ENCODE data around the gene OLFML2B.
"Not testable (repeated sequence)": the region's sequence is repeated elsewhere in the genome, so short reads cannot be mapped to it uniquely, and the experiment has no call there.

OLFML2B gene

DNA sequence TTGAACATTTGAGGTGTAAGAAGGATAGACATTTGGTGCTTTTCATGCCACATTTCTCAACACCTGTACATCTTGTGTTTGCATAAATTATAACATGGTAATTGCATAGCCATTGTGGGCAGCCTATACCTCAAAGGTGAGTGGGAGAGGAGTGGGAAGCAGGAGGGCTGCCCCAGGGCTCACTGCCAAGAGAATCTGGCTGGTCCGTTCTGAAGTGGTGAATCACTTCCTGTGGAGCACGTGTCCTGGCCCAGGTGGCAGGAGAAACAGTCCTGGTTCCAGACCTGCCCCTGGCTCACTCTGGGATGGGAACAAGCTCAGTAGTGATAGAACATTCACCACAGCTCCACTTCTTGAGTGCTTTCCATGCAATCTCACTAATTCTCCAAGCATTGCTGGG is 11.6 kb upstream of the OLFML2B start:
- peak; percentile 68 for DNase-seq (ENCODE audit: low spot score)

DNA sequence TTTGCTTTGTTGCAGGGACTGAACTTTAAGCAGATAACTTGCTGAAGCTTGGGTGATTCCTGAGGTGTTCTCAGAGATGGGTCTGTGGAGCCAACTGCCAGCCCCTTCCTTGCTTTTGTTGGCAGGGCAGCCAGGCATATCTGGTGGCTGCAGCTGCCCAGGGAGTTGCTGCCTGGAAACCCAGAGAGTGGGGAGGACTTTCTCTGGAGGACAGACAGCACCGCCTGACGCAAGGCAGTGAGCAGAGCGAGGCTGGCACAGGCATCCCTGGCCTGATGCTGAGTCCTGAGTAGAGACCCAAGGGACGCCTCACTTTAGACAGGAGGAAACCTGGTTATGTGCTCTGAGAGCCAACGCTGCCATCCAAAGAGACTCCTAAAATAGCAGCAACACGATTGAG is 9.8 kb upstream of the OLFML2B start:
- peak; percentile 21 for DNase-seq (ENCODE audit: low spot score)

DNA sequence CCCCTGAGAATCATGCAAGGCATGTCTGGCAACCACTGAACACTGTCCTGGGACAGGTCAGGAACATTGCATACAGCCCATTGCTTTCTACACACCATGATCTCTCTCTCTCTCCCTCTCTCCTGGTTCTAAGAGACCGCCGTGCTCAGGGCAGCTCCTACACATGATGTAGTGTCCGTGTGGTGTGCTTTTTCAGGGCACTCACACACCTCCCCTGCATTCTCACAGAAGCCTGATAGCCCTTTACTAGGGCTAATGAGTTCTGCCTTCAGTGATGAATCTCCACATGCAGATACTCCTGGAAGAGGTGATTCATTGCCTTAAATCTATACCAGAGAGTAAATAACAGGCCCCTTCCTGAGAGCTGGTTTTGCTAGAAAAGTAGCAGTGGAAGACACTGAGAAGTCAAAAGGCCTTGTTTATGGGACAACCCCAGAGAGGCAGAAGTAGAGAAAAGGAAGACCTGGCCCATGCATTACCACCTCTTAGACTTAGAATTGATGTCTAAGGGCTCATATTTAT is 7.2 kb upstream of the OLFML2B start:
- no peak for DNase-seq (ENCODE audit: low spot score)

DNA sequence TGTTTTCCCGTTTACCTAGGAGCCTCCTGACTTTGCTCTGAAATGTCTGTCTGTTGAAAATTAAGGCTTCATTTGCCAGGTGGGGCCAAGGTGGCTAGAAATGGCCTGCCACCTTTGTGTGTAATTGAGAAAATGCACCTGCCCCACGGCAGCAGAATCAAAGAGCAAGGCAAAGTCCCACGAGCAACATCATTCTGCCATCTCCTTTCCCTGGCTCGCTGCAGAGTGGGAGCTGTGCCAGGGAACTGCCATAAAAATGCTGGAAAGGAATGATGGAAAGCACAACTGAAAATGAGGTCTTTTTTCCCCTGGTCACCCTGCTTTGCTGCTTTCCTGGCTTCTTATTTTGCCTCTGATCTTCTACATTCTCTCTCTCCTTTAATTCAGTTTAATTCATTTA is 5.5 kb upstream of the OLFML2B start:
- no peak for DNase-seq (ENCODE audit: low spot score)

DNA sequence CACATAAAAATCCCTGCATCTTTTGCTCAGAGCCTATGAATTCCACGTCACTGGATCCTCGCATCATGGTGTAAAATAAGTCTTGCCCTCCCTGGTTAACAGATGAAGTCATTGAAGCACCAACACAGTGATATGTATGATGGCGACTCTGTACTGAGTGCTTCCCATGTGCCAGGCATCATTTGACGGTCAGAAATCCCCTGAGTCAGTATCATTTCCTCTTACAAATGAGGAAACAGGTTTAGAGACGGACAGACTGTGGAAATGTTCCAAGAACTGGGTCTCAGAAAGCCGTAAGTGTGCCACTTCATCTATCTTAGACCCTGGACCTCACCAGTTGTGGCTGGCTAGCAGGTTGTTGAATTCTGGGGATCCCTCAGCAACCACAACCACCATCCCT is 5.1 kb upstream of the OLFML2B start:
- DNase-seq (ENCODE audit: low spot score) = peak; percentile 41

DNA sequence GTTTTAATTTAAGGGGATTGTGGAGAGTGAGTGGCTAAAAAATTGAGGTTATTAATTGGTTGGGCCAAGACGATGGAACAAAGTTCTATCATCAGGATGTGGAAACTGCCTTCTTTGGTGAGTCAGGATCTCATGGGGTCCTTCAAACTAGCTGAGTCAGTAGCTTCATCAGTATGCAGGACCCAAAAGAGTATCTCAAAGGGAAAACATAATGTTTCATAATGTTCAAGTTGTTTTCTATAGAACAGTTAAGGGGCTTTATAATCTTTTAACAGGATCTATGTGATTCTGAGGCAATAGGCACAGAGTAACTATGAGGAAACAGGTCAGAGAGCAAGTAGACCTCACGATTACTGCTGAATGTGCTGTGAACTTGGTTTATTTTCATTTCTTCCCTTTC is 3.2 kb upstream of the OLFML2B start:
- DNase-seq (ENCODE audit: low spot score) = no peak

DNA sequence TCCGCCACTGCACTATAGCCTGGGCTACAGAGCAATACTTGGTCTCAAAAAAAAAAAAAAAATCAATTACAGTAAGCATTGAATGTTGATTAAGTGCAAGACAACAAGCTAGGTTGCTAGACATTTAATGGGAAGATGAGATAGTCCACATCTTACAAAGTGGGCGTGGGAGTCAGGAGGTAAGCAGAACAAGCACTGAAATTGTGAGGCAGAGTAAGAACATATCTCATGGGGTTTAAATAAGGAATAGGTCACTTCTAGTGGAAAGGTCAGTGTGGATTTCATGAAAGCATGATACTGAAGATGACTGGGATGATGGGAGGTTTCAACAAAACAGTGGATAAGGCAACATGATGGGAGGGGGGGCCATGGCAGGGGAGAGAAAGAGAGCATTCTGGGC is 1.9 kb upstream of the OLFML2B start:
- DNase-seq (ENCODE audit: low spot score) = no peak

DNA sequence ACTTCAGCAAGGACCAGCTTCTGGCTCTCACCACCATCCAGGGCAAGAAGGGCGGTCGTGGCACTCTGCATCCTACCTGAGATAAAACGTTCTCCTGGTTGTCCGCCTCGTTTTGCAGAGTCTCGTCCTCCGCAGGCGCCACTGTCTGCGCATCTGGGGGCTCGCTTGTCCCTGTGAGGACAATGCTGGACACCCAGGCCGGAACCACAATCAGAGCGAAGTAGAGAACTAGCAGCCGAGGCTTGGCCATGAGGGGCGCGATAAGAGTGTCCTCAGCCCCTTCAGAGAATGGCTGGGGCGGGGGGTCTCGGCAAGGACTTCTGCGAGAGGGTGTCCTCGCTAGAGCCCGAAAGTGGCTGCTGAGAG is 505 bp downstream of the OLFML2B start:
- no peak for DNase-seq (ENCODE audit: low spot score)

DNA sequence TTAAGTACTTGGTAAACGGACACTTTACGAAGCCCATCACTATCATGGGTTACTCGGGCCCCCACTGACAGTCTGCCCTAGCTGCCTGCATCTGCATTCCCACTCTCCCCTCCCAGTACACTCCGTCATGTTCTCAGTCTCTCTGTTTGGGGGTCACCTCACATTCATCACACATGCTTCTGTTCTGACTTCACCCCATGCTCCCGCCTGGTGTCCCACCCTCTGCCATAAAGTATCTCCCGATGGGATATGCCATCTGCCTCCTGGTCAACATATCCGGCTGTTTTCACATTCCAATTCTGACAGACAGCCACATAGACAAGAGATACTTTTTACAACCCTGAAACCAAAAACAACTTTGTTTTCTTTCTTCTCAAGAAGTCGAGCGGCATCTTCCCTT is 1.0 kb downstream of the OLFML2B start:
- no peak for DNase-seq (ENCODE audit: low spot score)

DNA sequence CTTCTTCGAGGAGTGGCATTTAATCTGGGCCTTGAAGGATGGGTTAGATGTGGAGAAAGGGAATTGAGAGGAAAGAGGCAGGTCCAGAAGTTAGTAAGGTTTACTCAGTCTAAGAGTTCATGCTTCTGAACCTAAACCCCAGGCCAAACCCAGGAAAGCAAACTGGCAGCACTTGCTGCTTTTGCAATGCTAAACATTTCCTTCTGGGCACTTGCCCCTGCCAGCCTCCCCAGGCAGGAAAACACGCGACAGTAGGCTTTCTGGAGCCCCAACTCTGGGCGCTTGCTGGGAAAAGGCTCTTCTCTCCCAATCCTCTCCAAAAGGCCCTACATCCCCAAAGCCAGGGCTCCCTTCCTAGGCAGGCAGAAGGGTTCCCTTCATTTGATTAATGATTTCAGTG is 2.5 kb downstream of the OLFML2B start:
- no peak for DNase-seq (ENCODE audit: low spot score)

DNA sequence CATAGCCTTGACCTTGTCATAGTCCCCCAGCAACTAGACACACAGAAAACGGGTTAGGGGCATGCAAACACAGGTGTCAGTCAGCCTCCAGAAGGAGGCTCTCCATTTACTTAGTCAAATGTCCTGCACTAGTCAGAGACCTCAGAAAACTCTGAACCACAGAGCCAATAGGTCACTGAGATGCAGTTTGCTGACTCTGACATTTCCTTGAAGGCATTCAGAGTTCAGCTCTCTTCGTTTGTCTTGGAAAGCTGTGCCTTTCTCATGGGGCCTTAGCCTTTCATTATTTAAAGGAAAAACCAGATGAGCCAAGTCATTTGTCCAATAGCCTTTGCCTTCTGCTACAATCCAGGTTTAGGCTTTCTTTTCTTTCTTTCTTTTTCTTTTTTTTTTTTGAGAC is 3.5 kb downstream of the OLFML2B start:
- peak; percentile 59 for DNase-seq (ENCODE audit: low spot score)

DNA sequence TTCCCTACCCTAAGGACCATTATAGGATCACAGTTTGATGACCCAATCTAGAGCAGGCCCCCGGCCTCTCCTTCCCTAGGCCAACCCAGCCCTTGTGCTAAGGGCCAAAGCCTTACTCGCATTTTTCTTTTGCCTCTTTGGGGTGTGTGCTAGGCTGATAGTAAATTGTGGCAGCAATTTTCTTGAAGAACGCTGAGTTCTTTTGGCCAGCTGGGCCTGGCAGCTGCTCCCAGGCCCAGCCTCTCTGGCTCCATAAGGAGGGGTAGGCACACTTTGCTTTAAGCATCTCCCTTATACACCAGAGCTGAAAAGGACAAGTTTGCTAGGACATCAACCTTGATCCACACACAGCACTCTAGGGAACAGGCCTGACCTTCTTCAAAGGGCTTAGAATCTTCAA is 4.2 kb downstream of the OLFML2B start:
- no peak for DNase-seq (ENCODE audit: low spot score)

DNA sequence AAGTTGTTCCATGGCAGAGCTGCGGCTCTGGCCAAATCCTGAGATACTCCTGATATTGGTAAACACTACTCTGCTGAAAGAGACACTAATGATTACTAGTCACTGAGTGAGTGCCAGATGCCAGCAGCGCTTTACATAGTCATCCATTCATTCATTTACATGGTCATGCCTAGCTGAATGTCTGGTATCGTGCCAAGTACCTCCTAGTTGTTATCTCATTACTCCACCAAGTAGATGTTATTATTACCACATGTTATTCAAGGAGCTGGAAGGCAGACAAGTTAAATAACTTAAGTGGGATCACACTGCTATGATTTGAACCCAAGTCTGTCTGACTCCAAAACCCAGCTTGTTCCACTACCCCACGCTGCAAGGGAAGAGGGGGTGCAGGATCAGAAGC is 4.7 kb downstream of the OLFML2B start:
- DNase-seq (ENCODE audit: low spot score) = peak; percentile 96

DNA sequence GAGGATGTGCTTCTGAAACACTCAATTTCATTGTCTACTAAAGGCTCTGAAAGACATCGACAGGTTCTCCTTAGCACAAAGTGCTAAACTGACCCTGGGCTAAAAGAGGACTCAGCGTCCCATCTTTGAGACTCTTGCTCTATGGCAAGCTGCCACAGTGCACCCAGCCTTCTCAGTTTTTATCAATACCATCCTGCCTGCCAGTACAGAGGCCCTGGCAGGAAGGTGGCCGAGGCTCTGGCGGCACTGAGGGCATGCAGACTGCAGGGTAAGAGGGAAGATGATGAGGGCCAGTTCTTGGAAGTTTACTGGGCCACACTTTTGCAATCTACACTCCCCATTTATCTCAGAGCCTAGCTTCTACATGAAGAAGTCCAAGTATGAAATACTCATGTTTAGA is 5.3 kb downstream of the OLFML2B start:
- no peak for DNase-seq (ENCODE audit: low spot score)

DNA sequence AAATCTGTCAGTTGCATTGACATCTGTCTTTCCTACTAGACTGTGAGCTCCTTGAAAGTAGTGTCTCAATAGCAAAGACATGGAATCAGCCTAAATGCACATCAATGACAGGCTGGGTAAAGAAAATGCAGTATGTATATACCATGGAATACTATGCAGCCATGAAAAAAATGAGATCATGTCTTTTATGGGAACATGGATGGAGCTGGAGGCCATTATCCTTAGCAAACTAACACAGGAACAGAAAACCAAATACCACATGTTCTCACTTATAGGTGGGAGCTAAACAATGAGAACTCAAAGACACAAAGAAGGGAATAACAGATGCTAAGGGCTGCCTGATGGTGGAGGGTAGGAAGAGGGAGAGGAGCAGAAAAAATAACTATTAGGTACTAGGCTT is 5.9 kb downstream of the OLFML2B start:
- DNase-seq (ENCODE audit: low spot score) = not testable (repeated sequence)

DNA sequence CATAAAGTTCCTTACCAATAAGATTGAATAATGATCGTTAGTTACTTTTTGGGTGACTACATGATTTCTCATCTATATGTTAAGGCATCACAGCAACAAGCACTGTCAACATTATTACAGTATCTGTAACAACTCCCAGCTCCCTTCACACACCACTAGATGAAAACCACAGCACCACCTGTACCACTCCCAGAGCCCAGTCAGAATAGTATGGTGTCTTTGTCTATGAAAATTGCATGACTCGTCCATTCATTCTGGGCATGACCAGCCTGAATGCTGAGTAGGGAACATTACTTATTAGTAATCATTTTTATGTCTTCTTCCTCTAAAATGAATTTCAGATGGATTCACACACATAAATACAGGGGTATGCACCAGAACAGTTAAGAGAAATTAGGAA is 7.0 kb downstream of the OLFML2B start:
- DNase-seq (ENCODE audit: low spot score) = peak; percentile 70

DNA sequence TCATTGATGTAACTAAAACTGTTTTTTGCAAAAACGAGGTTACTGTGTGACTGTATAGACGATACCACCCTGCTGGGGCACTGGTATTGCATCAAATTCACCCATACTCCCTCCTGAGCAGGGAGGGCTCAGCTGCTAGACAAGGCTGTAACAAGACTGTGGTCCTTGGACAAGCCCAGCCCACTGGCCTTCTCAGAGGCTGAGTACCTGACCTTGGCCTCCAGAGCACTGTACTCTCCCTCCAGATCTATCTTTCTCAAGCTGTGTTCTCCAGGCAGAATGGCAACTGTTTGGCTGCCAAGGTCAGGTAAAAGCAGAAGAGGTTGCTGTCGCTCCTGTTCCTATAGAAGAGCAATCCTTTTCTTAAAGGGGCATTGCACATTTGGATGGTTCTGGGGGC is 8.5 kb downstream of the OLFML2B start:
- no peak for DNase-seq (ENCODE audit: low spot score)

DNA sequence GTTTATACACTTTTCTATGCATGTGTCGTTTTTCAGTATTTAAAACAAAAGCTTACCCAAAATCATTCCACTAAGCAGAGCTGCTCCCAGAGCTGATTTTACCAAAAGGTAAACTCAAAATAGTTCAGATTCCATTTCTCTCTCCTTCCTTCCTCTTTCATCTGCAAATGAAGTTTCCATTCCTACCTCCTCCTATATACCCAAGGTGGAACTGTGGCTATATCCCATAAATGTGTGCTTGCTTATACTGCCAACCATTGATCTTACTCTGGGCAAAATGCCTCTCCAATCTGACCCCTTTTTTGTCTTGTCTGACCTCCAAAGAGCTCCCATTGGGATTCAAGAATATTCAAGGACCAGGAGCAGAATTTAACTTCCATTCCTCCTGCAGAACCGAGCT is 9.5 kb downstream of the OLFML2B start:
- DNase-seq (ENCODE audit: low spot score) = no peak

DNA sequence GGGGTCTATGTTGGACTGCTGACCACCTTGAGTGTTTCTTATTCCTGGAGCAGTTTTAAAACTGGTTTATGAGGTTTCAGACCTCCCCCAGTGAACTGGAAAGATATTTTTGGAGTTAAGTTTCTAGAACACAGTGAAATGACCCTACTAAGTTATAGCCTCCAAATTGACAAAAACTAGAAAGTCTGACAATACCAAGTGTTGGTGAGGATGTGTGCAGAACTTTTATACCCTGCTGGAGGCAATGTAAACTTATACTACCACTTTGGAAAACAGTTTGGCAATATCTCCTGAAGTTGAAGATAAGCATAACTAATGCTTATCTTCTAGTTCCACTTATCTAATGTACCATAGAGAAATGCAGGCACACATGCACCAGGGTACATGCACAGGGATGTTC is 10.4 kb downstream of the OLFML2B start:
- no peak for DNase-seq (ENCODE audit: low spot score)

DNA sequence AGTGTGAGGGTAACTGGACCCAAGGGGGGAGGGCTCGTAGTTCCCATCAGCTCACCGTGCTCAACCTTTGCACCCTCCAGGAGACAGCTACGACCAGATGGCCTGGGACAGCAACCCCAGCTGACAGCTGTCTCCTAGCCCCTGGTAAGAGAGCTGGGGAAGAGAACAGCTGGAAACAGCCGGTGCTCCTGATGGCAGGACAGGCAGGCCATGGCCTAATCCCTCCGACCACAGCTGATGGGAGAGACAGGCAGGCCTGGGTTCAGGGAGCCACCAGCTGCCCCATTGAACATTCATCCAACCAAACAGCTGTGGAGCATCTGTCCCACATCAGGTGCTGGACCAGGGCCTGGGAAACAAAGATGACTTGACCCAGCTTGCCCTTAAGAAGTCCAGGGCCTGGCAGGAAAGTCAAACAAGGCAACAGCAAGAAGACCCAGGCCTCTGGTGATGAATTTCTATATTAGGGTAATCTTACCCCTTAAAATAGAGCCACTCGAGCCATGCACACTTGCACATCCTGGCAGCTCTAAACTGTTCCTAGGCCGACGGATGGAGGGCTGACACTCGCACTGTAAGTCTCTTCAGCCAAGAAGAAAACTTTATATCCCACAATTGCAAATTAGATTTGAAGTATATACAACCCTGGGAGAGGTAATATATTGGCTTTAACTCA is 12.2 kb downstream of the OLFML2B start:
- DNase-seq (ENCODE audit: low spot score) = no peak

DNA sequence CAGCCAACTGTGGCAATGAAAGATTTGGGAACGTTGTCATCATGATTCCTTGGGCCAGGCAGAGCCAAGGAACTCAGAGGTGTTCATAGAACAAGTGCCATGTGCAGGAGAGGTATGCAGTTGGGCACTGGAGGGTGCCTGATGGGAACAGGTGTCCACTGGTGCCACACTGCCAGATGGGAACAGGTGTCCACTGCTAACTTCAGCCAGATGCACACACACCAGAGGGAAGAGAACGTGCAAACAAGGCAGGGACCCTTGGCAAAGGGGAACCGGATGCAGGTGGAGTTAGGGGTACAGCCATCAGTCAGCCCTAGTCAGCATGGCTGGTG is 13.5 kb downstream of the OLFML2B start:
- no peak for DNase-seq (ENCODE audit: low spot score)

DNA sequence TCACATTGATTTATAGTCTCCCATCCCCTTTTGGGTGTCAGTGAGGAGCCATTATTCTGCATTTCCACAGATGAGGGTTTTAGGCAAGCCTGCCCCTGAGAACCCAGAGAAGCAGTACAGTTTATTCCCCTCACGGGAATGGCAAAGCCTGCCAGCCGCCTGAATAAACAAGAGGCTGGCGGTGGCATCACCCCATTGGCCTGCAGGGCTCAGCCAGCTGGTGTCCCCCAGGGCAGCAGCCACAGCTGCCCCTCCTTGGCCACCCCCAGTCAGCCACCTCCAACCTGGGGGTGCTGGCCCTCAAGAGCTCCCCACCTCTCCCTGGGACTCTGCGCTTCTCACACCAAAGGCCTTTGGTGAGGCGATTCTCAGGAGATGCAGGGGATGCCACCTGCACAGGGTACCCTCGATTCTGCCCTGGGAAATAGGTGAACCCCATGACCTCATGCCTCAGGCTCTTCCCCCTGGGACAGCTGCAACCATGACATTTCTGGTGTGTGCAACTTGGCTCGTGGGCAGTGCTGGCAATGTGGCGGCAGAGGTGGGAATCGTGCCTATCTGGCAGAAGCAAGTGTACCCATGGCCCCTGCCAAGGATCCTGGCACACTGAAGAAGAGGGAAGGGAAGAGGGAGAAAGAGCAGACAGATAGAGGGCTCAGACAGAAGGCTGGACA is 14.0 kb downstream of the OLFML2B start:
- no peak for DNase-seq (ENCODE audit: low spot score)

DNA sequence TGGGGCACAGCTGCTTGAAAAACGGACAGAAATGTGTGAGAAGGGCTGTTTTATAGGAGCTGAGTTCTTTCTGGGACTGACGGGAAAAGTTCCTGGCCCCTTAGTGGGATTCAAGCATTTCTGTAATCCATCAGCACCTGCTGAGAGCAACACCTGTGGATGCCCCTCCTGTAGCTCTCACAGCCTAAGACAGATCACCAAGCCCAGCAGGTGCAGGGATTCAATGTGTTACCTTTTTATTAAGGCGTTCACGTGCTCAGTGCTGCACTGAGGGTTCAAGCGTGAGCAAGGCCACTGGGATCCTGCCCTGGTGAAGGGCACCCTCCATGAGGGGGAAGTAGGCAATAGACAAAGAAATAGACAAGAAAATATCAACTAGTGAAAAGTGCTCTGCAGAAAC is 14.9 kb downstream of the OLFML2B start:
- no peak for DNase-seq (ENCODE audit: low spot score)

DNA sequence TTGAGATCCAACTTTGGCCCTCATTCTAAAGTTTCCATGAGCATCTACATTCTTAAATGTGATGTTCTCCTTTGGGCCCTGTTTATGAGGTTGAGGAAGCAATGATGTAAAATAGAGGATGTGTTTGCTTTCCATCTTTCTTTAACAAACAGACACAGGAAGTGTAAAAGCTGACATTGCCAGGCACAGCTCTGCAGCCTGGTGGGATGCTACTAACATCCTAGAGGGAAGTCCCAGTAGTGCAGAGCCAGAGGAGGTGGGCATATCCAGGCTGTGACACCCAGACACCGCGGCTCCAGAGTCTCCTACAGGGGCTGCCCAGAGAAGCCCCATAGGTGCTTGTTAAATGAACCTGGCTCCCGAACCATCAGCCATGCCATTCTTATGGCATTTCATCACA is 16.2 kb downstream of the OLFML2B start:
- no peak for DNase-seq (ENCODE audit: low spot score)

Data from kidney tubule cell (primary cell).